Measurements from ENCODE around the gene ATP2B2.

- TF ChIP-seq ZC3H10 (CRISPR knock-in tag; IDR thresholded peaks at IDR 0.05) (no peak), ZFP3 (CRISPR knock-in tag; IDR thresholded peaks at IDR 0.05) (no peak), TOX (CRISPR knock-in tag; IDR thresholded peaks at IDR 0.05; ENCODE audit: borderline replicate concordance) (no peak)
Observed at GRCh38 chr3:10370429-10370828, 135.0 kb downstream of the ATP2B2 start.

All from SK-N-SH treated with all-trans-retinoic acid at 6 μM for 48 hours (cell line).